ENCODE data around the gene IPO11.

IPO11 gene

GRCh38 chr5:62633243-62633642 lies 220.7 kb downstream of the IPO11 start:
- no peak for DNase-seq
- no peak overlapping the region for H4K91ac ChIP-seq (ENCODE audit: low read length)
- no peak overlapping the region for H2BK15ac ChIP-seq (ENCODE audit: low read depth, poor library complexity, severe bottlenecking)
- H2BK12ac ChIP-seq (ENCODE audit: low read length in 2 of 2) = no peak overlapping the region
- H2BK5ac ChIP-seq (ENCODE audit: low read depth, low read length, poor library complexity, severe bottlenecking) = no peak overlapping the region
- H3K9ac ChIP-seq (ENCODE audit: low read length) = no peak overlapping the region
- H3K14ac ChIP-seq (ENCODE audit: low read length in 2 of 2) = no peak overlapping the region
- H2AFZ ChIP-seq (ENCODE audit: low read depth, low read length) = no peak overlapping the region
- H3K79me1 ChIP-seq (replicated peaks; ENCODE audit: low read length, poor library complexity, severe bottlenecking) = no peaks in the 10 kb centered on the region
- H3K36me3 ChIP-seq (ENCODE audit: control insufficient read depth in 1 of 2, insufficient read depth in 2 of 2, low read depth in 1 of 2, low read length in 2 of 2) = peaks cover 0 to 16% of the 10 kb centered on the region in 2 experiments
- H2BK120ac ChIP-seq (ENCODE audit: low read depth, low read length) = no peak overlapping the region
- no peaks in the 10 kb centered on the region for H3K27me3 ChIP-seq (ENCODE audit: control insufficient read depth in 1 of 2, insufficient read depth in 1 of 2, low read length in 2 of 2)
- no peak overlapping the region for H3K4me3 ChIP-seq (ENCODE audit: insufficient read depth in 1 of 2, low read depth in 1 of 2, low read length in 2 of 2)
- H3K23ac ChIP-seq (ENCODE audit: low read length in 2 of 2) = no peak overlapping the region
- H3K9me3 ChIP-seq (ENCODE audit: control insufficient read depth, low read length) = no peaks in the 10 kb centered on the region
- H3K27ac ChIP-seq (ENCODE audit: low read length, poor library complexity, severe bottlenecking) = no peak overlapping the region
- H3K4ac ChIP-seq (ENCODE audit: low read depth in 1 of 2, low read length in 2 of 2) = no peak overlapping the region
- no peak overlapping the region for H2AK5ac ChIP-seq (ENCODE audit: low read length, severe bottlenecking)
- H3K4me2 ChIP-seq (ENCODE audit: low read length, poor library complexity, severe bottlenecking) = no peak overlapping the region
- H3K18ac ChIP-seq (ENCODE audit: low read depth in 1 of 2, low read length in 2 of 2) = no peak overlapping the region
- no peak overlapping the region for H4K8ac ChIP-seq (ENCODE audit: low read length)
- H3K4me1 ChIP-seq (ENCODE audit: control insufficient read depth, insufficient read depth, low read depth, low read length) = no peaks in the 10 kb centered on the region

- Histone ChIP-seq H3K9ac (ENCODE audit: low read length) (no peak overlapping the region), H4K8ac (ENCODE audit: low read length) (no peak overlapping the region), H2BK15ac (ENCODE audit: low read depth, poor library complexity, severe bottlenecking) (no peak overlapping the region), H4K91ac (ENCODE audit: low read length) (no peak overlapping the region), H2BK120ac (ENCODE audit: low read depth, low read length) (no peak overlapping the region), H3K9me3 (ENCODE audit: control insufficient read depth, low read length) (no peaks in the 10 kb centered on the region), H3K4me2 (ENCODE audit: low read length, poor library complexity, severe bottlenecking) (no peak overlapping the region), H3K23ac (ENCODE audit: low read length in 2 of 2) (no peak overlapping the region), H2AFZ (ENCODE audit: low read depth, low read length) (no peak overlapping the region), H3K36me3 (ENCODE audit: control insufficient read depth in 1 of 2, insufficient read depth in 2 of 2, low read depth in 1 of 2, low read length in 2 of 2) (peaks cover 0 to 5% of the 10 kb centered on the region in 2 experiments), H3K27me3 (ENCODE audit: control insufficient read depth in 1 of 2, insufficient read depth in 1 of 2, low read length in 2 of 2) (no peaks in the 10 kb centered on the region), H2BK12ac (ENCODE audit: low read length in 2 of 2) (no peak overlapping the region), H2BK5ac (ENCODE audit: low read depth, low read length, poor library complexity, severe bottlenecking) (no peak overlapping the region), H3K79me1 (replicated peaks; ENCODE audit: low read length, poor library complexity, severe bottlenecking) (peaks cover 2% of the 10 kb centered on the region), H3K4me3 (ENCODE audit: insufficient read depth in 1 of 2, low read depth in 1 of 2, low read length in 2 of 2) (no peak overlapping the region), H2AK5ac (ENCODE audit: low read length, severe bottlenecking) (no peak overlapping the region), H3K14ac (ENCODE audit: low read length in 2 of 2) (no peak overlapping the region), H3K18ac (ENCODE audit: low read depth in 1 of 2, low read length in 2 of 2) (no peak overlapping the region), H3K27ac (ENCODE audit: low read length, poor library complexity, severe bottlenecking) (no peak overlapping the region), H3K4me1 (ENCODE audit: control insufficient read depth, insufficient read depth, low read depth, low read length) (no peaks in the 10 kb centered on the region), H3K4ac (ENCODE audit: low read depth in 1 of 2, low read length in 2 of 2) (no peak overlapping the region)
- WGBS = 88% methylated on average over 4 of the region's 4 CpGs
- no peak for DNase-seq
Observed at GRCh38 chr5:62640446-62640845, 227.9 kb downstream of the IPO11 start.

GRCh38 chr5:62642468-62642867 lies 229.9 kb downstream of the IPO11 start:
- 93% methylated on average over 6 of the region's 6 CpGs for WGBS
- H3K18ac ChIP-seq (ENCODE audit: low read depth in 1 of 2, low read length in 2 of 2) = no peak overlapping the region

GRCh38 chr5:62643556-62644451 lies 231.2 kb downstream of the IPO11 start:
- Histone ChIP-seq H3K18ac (ENCODE audit: low read depth in 1 of 2, low read length in 2 of 2) (no peak overlapping the region), H4K91ac (ENCODE audit: low read length) (no peak overlapping the region), H4K8ac (ENCODE audit: low read length) (no peak overlapping the region), H2BK15ac (ENCODE audit: low read depth, poor library complexity, severe bottlenecking) (no peak overlapping the region), H3K79me1 (replicated peaks; ENCODE audit: low read length, poor library complexity, severe bottlenecking) (peaks cover 2% of the 10 kb centered on the region), H2BK5ac (ENCODE audit: low read depth, low read length, poor library complexity, severe bottlenecking) (no peak overlapping the region), H3K14ac (ENCODE audit: low read length in 2 of 2) (no peak overlapping the region), H2BK12ac (ENCODE audit: low read length in 2 of 2) (no peak overlapping the region), H3K4ac (ENCODE audit: low read depth in 1 of 2, low read length in 2 of 2) (no peak overlapping the region), H3K36me3 (ENCODE audit: control insufficient read depth in 1 of 2, insufficient read depth in 2 of 2, low read depth in 1 of 2, low read length in 2 of 2) (no peaks in the 10 kb centered on the region), H3K27ac (ENCODE audit: low read length, poor library complexity, severe bottlenecking) (no peak overlapping the region), H2BK120ac (ENCODE audit: low read depth, low read length) (no peak overlapping the region), H3K9me3 (ENCODE audit: control insufficient read depth, low read length) (no peaks in the 10 kb centered on the region), H3K4me1 (ENCODE audit: control insufficient read depth, insufficient read depth, low read depth, low read length) (no peaks in the 10 kb centered on the region), H3K27me3 (ENCODE audit: control insufficient read depth in 1 of 2, insufficient read depth in 1 of 2, low read length in 2 of 2) (no peaks in the 10 kb centered on the region), H3K4me3 (ENCODE audit: insufficient read depth in 1 of 2, low read depth in 1 of 2, low read length in 2 of 2) (no peak overlapping the region), H3K23ac (ENCODE audit: low read length in 2 of 2) (no peak overlapping the region), H2AK5ac (ENCODE audit: low read length, severe bottlenecking) (no peak overlapping the region), H2AFZ (ENCODE audit: low read depth, low read length) (no peak overlapping the region), H3K9ac (ENCODE audit: low read length) (no peak overlapping the region), H3K4me2 (ENCODE audit: low read length, poor library complexity, severe bottlenecking) (no peak overlapping the region)
- no peak for DNase-seq
- 97% methylated on average over 17 of the region's 17 CpGs for WGBS

More at GRCh38 chr5:62642468-62642867, 229.9 kb downstream of the IPO11 start:
- H3K9ac ChIP-seq (ENCODE audit: low read length) = no peak overlapping the region
- no peak overlapping the region for H4K91ac ChIP-seq (ENCODE audit: low read length)
- H3K23ac ChIP-seq (ENCODE audit: low read length in 2 of 2) = no peak overlapping the region
- no peak overlapping the region for H3K4me2 ChIP-seq (ENCODE audit: low read length, poor library complexity, severe bottlenecking)
- no peak overlapping the region for H2BK120ac ChIP-seq (ENCODE audit: low read depth, low read length)
- H3K14ac ChIP-seq (ENCODE audit: low read length in 2 of 2) = no peak overlapping the region
- H4K8ac ChIP-seq (ENCODE audit: low read length) = no peak overlapping the region
- no peak overlapping the region for H2AK5ac ChIP-seq (ENCODE audit: low read length, severe bottlenecking)
- no peak overlapping the region for H3K4ac ChIP-seq (ENCODE audit: low read depth in 1 of 2, low read length in 2 of 2)
- no peaks in the 10 kb centered on the region for H3K27me3 ChIP-seq (ENCODE audit: control insufficient read depth in 1 of 2, insufficient read depth in 1 of 2, low read length in 2 of 2)
- no peak overlapping the region for H3K27ac ChIP-seq (ENCODE audit: low read length, poor library complexity, severe bottlenecking)
- no peak overlapping the region for H2AFZ ChIP-seq (ENCODE audit: low read depth, low read length)
- H2BK5ac ChIP-seq (ENCODE audit: low read depth, low read length, poor library complexity, severe bottlenecking) = no peak overlapping the region
- no peak overlapping the region for H2BK12ac ChIP-seq (ENCODE audit: low read length in 2 of 2)
- H3K4me3 ChIP-seq (ENCODE audit: insufficient read depth in 1 of 2, low read depth in 1 of 2, low read length in 2 of 2) = no peak overlapping the region
- DNase-seq = no peak
- no peaks in the 10 kb centered on the region for H3K4me1 ChIP-seq (ENCODE audit: control insufficient read depth, insufficient read depth, low read depth, low read length)
- no peaks in the 10 kb centered on the region for H3K36me3 ChIP-seq (ENCODE audit: control insufficient read depth in 1 of 2, insufficient read depth in 2 of 2, low read depth in 1 of 2, low read length in 2 of 2)
- H3K79me1 ChIP-seq (replicated peaks; ENCODE audit: low read length, poor library complexity, severe bottlenecking) = peaks cover 2% of the 10 kb centered on the region
- no peak overlapping the region for H2BK15ac ChIP-seq (ENCODE audit: low read depth, poor library complexity, severe bottlenecking)
- no peaks in the 10 kb centered on the region for H3K9me3 ChIP-seq (ENCODE audit: control insufficient read depth, low read length)
